GM19025 (cell line): Measurements from ENCODE around the gene AQP12B.
"Not testable (repeated sequence)": the region's sequence is repeated elsewhere in the genome, so short reads cannot be mapped to it uniquely, and the experiment has no call there.

Source experiments
- ATAC-seq: cut with Tn5 transposase; IDR thresholded peaks from one replicate; pipeline ENCODE4 v1.9.1; 2021; ENCODE audit warnings: mild to moderate bottlenecking, low read depth, moderate library complexity; ENCODE audit not compliant: unreplicated experiment

AQP12B gene, protein sequence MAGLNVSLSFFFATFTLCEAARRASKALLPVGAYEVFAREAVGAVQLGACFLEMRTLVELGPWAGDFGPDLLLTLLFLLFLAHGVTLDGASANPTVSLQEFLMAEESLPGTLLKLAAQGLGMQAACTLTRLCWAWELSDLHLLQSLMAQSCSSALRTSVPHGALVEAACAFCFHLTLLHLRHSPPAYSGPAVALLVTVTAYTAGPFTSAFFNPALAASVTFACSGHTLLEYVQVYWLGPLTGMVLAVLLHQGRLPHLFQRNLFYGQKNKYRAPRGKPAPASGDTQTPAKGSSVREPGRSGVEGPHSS

DNA sequence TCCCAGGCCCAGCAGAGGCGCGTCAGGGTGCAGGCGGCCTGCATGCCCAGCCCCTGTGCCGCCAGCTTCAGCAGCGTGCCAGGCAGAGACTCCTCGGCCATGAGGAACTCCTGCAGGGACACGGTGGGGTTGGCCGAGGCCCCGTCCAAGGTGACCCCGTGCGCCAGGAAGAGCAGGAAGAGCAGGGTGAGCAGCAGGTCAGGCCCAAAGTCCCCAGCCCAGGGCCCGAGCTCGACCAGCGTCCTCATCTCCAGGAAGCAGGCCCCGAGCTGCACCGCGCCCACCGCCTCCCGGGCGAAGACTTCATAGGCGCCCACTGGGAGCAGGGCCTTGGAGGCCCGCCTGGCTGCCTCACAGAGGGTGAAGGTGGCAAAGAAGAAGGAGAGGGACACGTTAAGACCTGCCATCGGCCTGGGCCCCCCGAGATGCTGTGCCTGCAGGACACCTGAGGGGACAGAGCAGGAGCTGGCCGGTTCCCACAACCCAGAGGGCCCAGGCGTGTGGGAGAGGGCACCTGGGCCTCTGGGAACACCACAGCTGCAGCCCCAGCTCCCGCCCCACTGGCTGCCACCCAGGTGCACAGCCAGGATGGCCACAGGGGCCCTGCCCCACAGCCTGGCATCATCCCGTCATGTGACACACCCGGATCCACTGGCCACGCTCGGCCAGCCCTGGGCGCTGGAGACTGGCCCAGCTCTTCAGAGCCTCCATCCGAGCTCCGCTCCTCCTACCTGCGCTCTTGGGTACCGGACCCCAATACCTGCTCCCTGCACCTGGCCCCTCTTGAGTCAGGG, at the start of gene AQP12B:
TSS of gene AQP12B (minus strand) at position 455 of the 794 bp plus-strand sequence. CDS start at position 407, 48 bp downstream.
- ATAC-seq, result not testable (repeated sequence)

DNA sequence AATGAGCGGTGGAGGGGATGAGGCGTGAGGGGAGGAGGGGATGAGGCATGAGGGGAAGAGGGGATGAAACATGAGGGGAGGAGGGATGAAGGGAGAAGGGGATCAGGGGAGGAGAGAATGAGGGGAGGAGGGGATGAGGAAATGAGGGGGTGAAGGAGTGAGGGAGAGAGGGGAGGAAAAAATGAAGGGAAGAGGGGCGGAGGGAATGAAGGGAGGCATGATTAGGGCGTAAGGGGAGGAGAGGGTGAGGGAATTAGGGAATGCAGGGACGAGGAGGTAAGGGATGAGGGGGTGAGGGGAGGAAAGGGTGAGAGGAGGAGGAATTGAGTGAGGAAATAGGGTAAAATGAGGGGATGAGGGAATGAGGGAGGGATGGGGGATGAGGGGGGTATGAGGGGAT, 49.5 kb upstream of the AQP12B start:
- no peak for ATAC-seq

DNA sequence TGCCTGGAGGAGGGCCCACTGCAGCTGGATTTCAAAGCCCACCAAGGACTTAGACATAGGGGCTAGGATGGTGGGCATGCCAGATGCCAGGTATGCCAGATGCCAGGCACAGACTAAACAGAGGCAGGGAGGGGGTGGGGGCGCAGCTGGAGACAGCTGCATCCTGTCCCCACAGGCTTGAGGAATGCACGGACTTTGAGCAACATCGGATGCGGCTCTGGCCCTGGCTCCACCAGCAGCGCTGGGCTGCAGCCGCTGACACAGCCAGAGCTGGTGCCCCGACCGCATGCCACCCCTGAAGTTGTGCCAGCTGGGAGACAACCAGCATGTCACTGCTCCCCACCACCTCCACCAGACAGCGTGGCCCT, 48.5 kb upstream of the AQP12B start:
- no peak for ATAC-seq

DNA sequence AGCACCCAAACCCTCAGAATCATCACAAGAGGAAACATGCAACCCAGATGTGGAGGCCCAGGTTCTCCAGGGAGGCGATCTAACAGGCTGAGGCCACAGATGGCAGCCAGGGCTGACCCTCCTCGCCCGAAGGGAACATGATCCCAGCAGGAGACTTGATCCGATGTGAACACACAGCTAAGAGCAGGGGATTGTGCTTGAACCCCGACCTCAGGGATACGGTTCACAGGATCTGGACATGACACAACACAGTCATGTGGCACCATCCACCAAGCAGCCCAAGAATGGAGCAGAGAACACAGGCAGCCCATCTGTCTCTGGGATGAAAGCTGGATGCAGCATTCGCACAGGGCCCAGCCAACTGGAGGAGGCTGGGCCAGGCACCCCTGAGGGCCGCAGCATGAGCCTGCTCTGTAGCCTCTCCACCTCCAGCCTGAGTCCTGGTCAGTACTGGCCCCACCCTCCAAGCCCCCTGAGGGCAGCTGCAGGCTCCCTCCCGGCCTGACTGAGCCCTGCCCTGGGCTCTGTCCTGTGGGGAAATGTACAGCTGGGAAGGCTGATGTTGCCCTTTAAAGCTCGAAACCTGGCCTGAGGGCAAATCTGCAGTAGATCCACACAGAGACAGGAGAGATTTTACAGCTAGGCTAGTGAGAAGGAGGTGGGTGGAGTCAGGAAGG, 48.0 kb upstream of the AQP12B start:
- ATAC-seq, result no peak

DNA sequence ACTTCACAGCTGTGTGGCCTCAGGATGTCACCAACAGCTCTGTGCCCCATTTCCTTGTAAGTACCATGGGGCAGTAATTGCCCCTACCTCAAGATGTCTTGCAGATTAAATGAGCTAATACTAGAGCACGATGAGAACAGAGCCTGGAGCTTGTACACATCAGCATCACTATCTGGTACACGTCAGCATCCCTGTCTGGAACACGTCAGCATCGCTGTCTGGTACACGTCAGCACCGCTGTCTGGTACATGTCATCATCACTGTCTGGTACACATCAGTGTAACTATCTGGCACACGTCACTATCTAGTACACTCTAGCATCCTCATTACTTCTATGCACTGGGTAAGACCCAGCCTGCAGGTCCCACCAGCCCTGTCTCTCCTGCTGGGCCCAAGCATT, 46.1 kb upstream of the AQP12B start:
- ATAC-seq, result no peak

DNA sequence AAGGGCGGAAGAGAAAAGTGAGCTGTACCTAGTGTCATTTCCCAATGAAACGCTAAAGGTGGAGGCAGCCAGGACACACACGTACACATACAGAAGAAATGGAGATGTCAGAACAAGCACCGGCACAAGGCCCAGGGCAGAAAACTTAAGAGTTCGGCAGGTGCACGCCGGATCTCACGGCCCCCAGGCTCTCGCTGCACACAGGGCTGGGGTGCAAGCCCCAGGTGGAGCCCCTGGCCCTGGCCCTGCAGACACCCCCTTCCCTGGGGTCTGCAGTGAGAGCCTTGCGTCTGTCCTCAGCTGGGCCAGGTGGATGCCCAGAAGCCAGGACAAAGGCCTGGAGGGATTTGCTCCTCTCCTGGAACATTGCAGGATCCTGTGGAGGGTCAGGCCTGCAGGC, 45.7 kb upstream of the AQP12B start:
- no peak for ATAC-seq

DNA sequence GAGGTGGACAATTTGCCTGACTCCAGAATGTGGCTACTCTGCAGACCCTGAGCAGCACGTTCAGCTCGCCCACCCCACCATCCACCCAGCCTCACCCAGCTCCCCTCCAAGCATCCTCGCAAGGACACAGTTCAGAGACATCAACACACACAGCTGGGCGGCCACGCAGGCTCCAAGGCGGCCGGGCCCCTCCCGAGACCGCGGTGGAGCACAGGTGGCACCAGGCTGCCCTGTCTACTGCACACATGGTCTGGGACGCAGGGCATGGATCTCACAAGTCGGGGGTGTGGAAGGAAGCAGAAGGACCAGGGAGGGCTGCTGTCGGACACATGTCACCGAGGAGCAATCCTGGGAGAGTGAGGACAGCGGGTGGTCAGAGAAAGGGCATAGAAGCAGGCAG, 45.2 kb upstream of the AQP12B start:
- ATAC-seq, result no peak

DNA sequence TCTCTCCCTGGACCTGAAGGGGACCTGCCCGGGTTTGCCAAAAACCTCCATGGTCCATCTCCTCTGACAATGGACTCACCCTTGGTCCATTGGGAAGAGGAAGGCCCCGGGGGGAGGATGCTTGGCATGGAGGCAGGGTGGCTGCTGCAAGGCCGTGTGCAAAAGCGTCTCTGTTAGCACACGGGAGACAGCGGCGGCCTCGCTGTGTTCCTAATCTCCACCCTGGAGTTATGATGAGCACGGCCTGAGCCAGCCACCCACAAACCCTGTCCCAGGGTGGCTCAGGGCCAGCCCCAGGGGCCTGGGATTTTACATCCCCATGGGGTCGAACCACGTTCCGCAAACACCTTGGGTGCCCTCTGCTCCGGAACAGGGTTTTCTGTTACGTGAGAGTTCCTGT, 44.8 kb upstream of the AQP12B start:
- ATAC-seq, result no peak

DNA sequence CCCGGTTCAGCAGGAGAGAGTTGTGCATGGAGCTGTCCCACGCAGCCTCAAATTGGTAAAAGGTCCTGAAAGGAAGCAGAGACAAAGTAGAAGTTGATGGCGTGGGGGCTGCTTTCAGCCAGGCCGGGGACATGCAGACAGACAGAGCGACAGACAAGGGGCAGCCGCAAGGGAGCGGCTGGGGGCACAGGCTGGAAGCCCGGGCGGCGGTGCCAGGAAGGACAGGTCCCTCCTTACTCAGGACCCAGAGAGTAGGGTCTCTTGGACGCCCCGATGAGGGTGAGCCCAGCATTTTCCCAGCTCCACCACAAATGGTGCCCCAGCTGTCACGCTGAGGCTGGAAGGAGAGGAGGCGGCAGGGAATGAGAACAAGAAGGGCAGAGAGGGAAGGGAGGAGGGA, 44.2 kb upstream of the AQP12B start:
- no peak for ATAC-seq

DNA sequence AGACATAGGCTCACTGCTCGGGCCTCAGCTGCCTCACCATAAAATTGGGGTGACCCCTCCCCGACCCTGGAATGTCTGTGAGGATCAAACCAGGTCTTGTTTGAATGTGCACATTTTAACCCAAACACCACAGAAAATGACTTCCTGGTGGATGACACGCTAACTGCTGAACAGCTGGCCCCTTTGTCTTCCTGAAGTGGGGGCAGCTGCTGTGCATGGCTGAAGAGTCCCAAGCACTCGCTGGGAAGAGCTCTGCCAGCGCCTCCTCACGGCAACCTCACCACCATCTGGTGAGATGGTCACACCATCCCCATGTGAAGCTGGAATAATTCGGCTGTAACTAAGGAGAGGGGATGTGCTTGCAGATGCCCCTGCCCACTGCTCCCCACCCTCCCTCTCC, 43.0 kb upstream of the AQP12B start:
- ATAC-seq, result no peak

DNA sequence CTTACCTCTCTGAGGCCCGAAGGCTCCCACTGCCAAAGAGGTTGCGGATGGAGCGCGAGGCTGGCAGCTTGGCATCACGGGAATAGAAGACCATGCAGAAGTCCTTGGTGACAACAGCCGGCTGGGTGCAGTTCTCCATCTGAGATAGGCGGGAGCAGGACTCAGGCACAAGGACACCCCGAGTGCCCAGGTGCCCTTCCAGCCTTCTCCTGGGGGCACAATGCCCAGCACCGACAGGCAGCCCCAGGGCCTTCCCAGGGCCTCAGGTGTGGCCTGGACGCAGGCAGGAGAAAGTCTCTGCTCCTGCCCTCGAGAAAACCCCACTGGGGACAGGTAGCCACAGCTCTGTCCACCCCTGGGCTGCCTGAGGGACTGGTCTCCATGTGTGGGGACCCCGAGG, 42.6 kb upstream of the AQP12B start:
- no peak for ATAC-seq

DNA sequence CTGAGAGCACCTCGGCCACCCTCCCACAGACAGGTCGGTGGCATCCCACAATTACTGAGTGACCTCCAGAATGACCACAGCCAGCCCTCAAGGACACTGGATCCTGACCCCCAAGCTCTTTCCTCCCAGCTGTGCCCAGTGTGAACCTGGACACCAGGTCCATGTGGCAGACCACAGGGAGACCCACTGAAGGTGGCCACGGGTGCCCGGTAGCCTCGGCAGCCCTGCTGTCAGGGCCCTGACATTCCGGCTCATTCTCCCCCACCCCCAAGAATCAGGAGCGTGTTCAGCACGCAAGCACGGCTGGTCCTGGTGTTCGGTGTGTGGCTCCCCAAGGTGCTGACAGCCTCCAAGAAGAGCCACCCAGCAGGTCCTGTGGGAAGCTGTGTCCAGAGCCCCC, 41.7 kb upstream of the AQP12B start:
- no peak for ATAC-seq

DNA sequence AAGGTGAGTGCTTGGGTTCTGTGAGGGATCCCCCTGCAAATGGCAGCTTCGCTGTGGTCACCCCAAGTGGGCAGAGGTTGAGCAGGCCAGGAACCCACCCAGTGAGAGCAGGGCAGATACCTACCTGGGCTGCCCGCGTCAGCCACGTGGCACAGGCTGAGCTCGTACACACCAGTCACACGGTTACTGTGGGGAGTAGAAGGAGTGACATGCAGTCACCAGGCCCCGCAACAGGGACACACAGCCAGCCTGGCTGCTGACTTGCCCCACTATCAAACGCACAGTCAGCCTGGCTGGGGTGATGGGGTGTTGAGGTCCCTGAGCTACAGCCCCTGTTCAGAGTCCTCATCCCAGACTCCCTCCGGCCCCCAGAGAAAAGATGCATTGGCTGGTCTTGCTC, 41.2 kb upstream of the AQP12B start:
- ATAC-seq, result no peak

DNA sequence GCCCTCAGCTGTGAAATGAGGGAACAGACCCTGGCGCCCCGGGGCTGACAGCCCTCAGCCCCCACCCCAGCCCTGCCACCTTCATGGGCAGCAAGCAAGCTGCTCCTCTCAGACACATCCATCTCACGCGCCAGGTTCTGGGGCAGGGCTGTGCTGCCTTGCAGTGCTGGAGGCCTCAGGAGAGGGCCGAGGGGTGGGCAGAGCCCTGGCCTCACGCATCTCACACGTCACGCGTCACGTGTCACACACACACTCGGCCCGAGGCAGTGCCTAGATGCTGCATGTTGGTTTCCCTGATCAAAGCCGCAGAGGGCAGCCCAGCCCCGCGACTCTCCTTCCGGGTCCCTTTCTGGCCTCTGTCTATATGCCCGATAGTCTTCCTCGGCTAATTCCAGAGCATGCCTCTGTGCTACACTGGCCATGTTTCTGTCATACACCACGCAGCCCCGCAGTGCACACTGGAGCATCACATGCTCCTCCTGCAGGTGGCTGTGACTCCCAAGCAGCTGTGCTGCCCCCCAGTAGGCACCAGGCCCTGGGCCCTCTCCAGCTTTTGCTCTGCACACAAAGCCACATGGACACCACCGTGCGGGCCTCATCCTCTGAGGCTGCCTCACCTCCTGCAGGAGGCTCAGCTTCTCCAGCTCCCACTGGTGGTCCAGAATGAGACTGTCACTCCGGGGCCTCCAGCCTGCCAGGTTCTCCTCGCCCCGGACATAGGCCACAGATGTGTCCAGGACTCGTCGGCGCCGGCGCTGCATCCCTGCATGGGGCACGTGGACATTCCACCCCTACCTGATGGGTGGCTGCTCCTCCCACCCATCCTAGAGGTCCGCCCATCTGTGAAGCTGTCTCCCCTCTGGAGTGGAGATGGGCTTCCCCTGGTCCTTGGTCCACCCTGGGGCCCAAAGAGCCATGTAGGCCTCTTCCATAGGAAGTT, 40.4 kb upstream of the AQP12B start:
- no peak for ATAC-seq

DNA sequence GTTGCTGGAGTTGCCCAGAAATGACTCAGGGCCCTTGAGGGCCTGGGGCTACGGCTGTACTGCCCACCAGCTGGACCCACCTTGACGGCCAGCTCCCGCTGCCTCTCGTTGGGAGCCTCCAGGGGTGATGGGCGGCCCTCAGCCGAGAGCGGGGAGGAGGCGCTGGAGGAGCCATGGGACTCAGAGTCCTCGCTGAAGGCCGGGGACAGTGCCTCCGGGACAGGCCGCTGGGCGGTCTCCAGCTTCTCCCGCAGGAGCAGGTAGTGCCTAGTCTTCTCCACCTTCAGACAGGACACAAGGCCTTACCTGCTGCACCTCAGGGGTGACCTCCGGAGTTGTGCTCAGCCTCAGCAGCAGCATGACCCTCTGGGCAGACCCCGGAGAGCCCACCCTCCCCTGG, 39.7 kb upstream of the AQP12B start:
- ATAC-seq, result no peak

DNA sequence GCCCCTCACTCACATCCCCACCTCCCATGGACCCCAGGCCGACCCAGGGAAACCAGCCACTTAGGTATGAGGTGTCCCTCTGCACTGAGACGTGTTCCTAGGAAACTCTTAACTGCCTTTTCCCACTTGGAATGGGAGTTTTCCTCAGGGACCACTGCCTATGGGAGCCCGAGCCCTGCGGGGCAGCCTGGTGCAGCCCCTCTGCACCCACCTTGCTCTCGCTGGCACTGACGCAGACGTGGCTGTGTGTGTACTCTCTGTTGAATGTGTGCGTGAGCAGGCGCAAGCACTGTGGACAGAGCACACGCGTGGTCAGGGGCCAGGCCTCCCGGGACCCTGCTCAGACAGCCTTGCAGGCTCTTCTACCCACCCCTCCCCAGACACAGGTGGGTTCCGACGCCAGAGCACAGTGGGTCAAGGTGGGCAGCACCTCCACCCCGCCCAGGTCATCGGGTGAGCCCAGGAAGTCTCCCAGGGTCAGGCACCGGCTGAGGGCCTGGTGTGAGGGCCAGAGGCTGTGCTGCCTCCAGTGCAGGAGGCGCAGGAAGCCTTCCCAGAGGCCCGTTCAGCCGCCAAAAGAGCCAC, 39.0 kb upstream of the AQP12B start:
- ATAC-seq, result no peak

DNA sequence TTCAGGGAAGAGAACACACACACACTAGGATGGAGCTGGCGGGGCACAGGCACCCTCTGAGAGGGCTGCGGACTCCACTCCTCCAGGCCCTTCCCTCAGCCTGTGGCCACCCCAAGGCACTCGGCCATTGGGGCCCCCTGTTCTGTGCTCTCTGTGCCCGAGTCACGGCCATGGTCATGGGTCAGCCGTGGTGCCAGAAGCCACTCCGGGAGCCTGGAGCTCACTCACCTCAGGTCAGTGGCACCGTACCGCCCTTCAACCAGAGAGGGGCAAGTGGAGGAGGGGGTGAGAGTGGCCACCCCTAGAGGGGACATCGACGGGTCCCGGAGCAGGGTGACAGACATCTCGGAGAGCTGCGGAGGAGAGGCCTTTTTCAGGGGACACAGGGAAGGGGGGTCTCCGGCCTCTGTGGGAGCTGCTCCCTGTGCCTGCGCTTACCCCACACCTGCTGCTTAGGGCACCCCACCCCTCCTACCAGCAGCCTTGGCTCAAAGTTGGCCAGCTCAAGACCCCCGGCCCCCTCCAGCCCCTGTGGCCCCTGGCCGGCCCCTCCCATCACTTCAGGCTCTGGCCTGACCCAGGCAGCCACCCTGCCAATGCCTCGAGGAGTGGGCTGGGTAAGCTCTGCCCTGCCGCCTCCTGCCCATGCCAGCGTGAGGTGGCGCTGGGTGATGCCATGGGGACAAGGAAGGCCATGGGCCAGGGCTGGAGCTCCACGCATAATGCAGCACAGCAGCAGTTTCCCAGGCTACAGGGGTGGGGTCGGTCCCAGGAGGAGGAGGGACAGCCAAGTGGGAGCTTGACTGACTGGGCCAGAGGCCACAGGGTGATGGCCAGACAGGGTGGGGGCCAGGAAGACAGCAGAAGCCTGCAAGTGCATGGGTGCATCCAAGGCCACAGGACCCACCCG, 38.3 kb upstream of the AQP12B start:
- no peak for ATAC-seq

DNA sequence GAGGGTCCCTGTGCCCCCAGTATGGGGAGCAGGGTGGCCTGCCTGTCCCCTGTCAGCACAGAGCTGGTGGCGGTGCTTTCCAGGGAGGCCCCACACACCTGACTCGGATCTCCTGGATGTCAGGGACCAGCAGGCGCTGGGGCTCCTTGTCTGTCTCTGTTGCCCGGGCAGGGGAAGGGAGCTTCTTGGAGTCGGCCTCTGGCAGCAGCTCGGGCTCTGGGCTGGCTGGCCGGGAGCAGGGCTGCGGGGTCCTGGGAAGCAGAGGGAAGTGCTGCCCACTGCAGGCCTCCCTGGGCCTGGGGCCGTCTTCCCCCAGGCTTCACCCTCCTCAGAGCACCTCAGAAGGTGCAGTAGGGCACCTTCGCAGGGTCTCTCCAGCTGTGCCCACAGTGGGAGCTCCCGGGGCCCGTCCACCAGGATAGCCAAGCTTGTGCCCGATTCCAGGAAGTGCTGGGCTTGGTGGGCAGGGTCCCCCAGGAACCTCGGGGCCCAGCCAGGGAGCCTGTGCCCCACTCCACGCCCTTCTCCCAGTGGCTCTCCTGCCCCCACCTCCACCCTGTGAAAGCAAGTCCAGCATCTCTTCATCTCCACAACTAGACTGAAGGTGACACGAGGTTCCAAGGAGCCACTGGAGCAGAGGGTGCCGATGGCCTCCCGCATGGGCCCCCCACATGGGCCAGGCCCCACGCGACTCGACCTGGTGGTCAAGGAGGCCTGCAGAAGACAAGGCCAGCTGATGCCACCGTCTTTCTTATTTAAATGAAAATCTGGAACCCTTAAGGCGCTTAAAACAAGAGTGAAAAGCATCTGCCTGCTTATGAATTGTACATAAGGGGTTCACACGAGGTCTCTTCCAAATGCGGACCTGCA, 37.2 kb upstream of the AQP12B start:
- no peak for ATAC-seq
